ENCODE results near the gene ATG10. TPM values are rescaled to one million over a fixed set of nuclear protein-coding genes. Genes with fewer than 3 reads are reported as not detected.
"Not testable (repeated sequence)": the region's sequence is repeated elsewhere in the genome, so short reads cannot be mapped to it uniquely, and the experiment has no call there.

The ATG10 gene
- total RNA-seq, 1 donor from 2014 or later: 6.0 TPM

GRCh38 chr5:82257729-82258128 is 285.9 kb downstream of the ATG10 start:
- H3K36me3 ChIP-seq: no peaks in the 10 kb centered on the region
- H3K27me3 ChIP-seq (ENCODE audit: low read depth): no peaks in the 10 kb centered on the region
- H3K4me3 ChIP-seq: no peak overlapping the region
- TF ChIP-seq, protein P1, sequence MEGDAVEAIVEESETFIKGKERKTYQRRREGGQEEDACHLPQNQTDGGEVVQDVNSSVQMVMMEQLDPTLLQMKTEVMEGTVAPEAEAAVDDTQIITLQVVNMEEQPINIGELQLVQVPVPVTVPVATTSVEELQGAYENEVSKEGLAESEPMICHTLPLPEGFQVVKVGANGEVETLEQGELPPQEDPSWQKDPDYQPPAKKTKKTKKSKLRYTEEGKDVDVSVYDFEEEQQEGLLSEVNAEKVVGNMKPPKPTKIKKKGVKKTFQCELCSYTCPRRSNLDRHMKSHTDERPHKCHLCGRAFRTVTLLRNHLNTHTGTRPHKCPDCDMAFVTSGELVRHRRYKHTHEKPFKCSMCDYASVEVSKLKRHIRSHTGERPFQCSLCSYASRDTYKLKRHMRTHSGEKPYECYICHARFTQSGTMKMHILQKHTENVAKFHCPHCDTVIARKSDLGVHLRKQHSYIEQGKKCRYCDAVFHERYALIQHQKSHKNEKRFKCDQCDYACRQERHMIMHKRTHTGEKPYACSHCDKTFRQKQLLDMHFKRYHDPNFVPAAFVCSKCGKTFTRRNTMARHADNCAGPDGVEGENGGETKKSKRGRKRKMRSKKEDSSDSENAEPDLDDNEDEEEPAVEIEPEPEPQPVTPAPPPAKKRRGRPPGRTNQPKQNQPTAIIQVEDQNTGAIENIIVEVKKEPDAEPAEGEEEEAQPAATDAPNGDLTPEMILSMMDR (IDR thresholded peaks at IDR 0.05; ENCODE audit: borderline replicate concordance): no peak
- intact Hi-C loops (cut with micrococcal nuclease): no loop called here
- H3K9me3 ChIP-seq (replicated peaks): no peaks in the 10 kb centered on the region
- no peak for DNase-seq
- H3K27ac ChIP-seq (replicated peaks): no peak overlapping the region
- peaks cover 6% of the 10 kb centered on the region for H3K4me1 ChIP-seq

GRCh38 chr5:82259172-82259800 is 287.5 kb downstream of the ATG10 start:
- DNase-seq: no peak
- intact Hi-C loops (cut with micrococcal nuclease): no loop called here

GRCh38 chr5:82265047-82265446 is 293.2 kb downstream of the ATG10 start:
- DNase-seq: no peak
- peaks cover 6% of the 10 kb centered on the region for H3K4me1 ChIP-seq
- H3K9me3 ChIP-seq (replicated peaks): peaks cover 9% of the 10 kb centered on the region
- no peak overlapping the region for H3K27ac ChIP-seq (replicated peaks)
- H3K36me3 ChIP-seq: peaks cover 8% of the 10 kb centered on the region
- no peak overlapping the region for H3K4me3 ChIP-seq
- TF ChIP-seq, protein P1 (IDR thresholded peaks at IDR 0.05; ENCODE audit: borderline replicate concordance): no peak
- no peaks in the 10 kb centered on the region for H3K27me3 ChIP-seq (ENCODE audit: low read depth)
- intact Hi-C loops (cut with micrococcal nuclease): no loop called here

More at GRCh38 chr5:82259172-82259800, 287.5 kb downstream of the ATG10 start:
- Histone ChIP-seq H3K27ac (replicated peaks) (no peak overlapping the region), H3K9me3 (replicated peaks) (no peaks in the 10 kb centered on the region), H3K27me3 (ENCODE audit: low read depth) (no peaks in the 10 kb centered on the region), H3K36me3 (no peaks in the 10 kb centered on the region), H3K4me3 (no peak overlapping the region), H3K4me1 (peaks cover 6% of the 10 kb centered on the region)
- TF ChIP-seq, protein P1 (IDR thresholded peaks at IDR 0.05; ENCODE audit: borderline replicate concordance): peak; percentile 51

GRCh38 chr5:82267297-82267933 is 295.6 kb downstream of the ATG10 start:
- H3K9me3 ChIP-seq (replicated peaks); H3K4me1 ChIP-seq; H3K36me3 ChIP-seq; H3K27ac ChIP-seq (replicated peaks); H3K4me3 ChIP-seq; DNase-seq; intact Hi-C loops (cut with micrococcal nuclease); H3K27me3 ChIP-seq (ENCODE audit: low read depth): not testable (repeated sequence)

GRCh38 chr5:82269363-82269762 is 297.5 kb downstream of the ATG10 start:
- intact Hi-C loops (cut with micrococcal nuclease); DNase-seq; H3K9me3 ChIP-seq (replicated peaks); H3K27me3 ChIP-seq (ENCODE audit: low read depth); H3K4me1 ChIP-seq; H3K4me3 ChIP-seq: not testable (repeated sequence)
- Histone ChIP-seq H3K36me3 (peaks cover 23% of the 10 kb centered on the region), H3K27ac (replicated peaks) (peak overlapping the region; percentile 50)

GRCh38 chr5:82272571-82273356 is 300.9 kb downstream of the ATG10 start:
- H3K4me1 ChIP-seq: peaks cover 22% of the 10 kb centered on the region
- peaks cover 47% of the 10 kb centered on the region for H3K36me3 ChIP-seq
- H3K27me3 ChIP-seq (ENCODE audit: low read depth); H3K27ac ChIP-seq (replicated peaks); intact Hi-C loops (cut with micrococcal nuclease); H3K9me3 ChIP-seq (replicated peaks); H3K4me3 ChIP-seq; DNase-seq: not testable (repeated sequence)

GRCh38 chr5:82273426-82273825 is 301.6 kb downstream of the ATG10 start:
- H3K27me3 ChIP-seq (ENCODE audit: low read depth); DNase-seq; H3K4me3 ChIP-seq; intact Hi-C loops (cut with micrococcal nuclease); H3K27ac ChIP-seq (replicated peaks); H3K9me3 ChIP-seq (replicated peaks): not testable (repeated sequence)
- Histone ChIP-seq H3K4me1 (peaks cover 25% of the 10 kb centered on the region), H3K36me3 (peaks cover 42% of the 10 kb centered on the region)

All from left ventricle myocardium inferior (tissue), 1 donor.